Kidney epithelial cell (primary cell): ENCODE data around the gene BCL2L14. TPM values are rescaled to one million over a fixed set of nuclear protein-coding genes. Genes with fewer than 3 reads are reported as not detected.

Experiments used
- DNase-seq: peaks from one replicate; pipeline ENCODE4 v3.0.0-alpha.2; 2010; ENCODE audit warnings: low read depth
- H3K27me3 ChIP-seq: 2 replicates; pipeline ENCODE4 v1.6.0; 2011; ENCODE audit warnings: low read length; ENCODE audit not compliant: control insufficient read depth, insufficient read depth
- H3K36me3 ChIP-seq: 2 replicates; pipeline ENCODE4 v1.5.1; 2011; ENCODE audit warnings: low read length; ENCODE audit not compliant: control insufficient read depth, insufficient read depth
- H3K4me3 ChIP-seq: 2 replicates; pipeline ENCODE4 v1.5.1; 2011; ENCODE audit warnings: low read depth, mild to moderate bottlenecking, control low read depth, low read length
- CTCF ChIP-seq: IDR thresholded peaks from 2 replicates; pipeline ENCODE4 v1.5.1; 2011; ENCODE audit warnings: mild to moderate bottlenecking, moderate library complexity, low read length, control low read depth, inconsistent platforms; ENCODE audit not compliant: insufficient read depth, poor library complexity, severe bottlenecking
- total RNA-seq: library from RNA; depleted of rRNA; stranded (reverse); fragments of >200 nt; gene quantifications from 2 replicates; pipeline ENCODE4 v1.2.3, GENCODE V29; 2015

BCL2L14 gene
- total RNA-seq, 1 donor from 2014 or later: not detected

- no peak for TF ChIP-seq CTCF
- H3K27me3 ChIP-seq: no peaks in the 10 kb centered on the region
- no peaks in the 10 kb centered on the region for H3K36me3 ChIP-seq
- no peak for DNase-seq
- no peak overlapping the region for H3K4me3 ChIP-seq
These were observed 22.5 kb upstream of the BCL2L14 start for GRCh38 chr12:12048266-12048665.

- Histone ChIP-seq H3K4me3 (no peak overlapping the region), H3K27me3 (no peaks in the 10 kb centered on the region), H3K36me3 (no peaks in the 10 kb centered on the region)
- no peak for TF ChIP-seq CTCF
- no peak for DNase-seq
These were observed 22.0 kb upstream of the BCL2L14 start for GRCh38 chr12:12048714-12049113.

GRCh38 chr12:12051668-12052067 is 19.1 kb upstream of the BCL2L14 start:
- Histone ChIP-seq H3K36me3 (no peaks in the 10 kb centered on the region), H3K4me3 (no peak overlapping the region), H3K27me3 (no peaks in the 10 kb centered on the region)
- DNase-seq: no peak
- no peak for TF ChIP-seq CTCF

GRCh38 chr12:12054993-12055392 is 15.7 kb upstream of the BCL2L14 start:
- Histone ChIP-seq H3K27me3 (no peaks in the 10 kb centered on the region), H3K4me3 (no peak overlapping the region), H3K36me3 (no peaks in the 10 kb centered on the region)
- no peak for TF ChIP-seq CTCF
- DNase-seq: no peak

- Histone ChIP-seq H3K36me3 (no peaks in the 10 kb centered on the region), H3K4me3 (no peak overlapping the region), H3K27me3 (no peaks in the 10 kb centered on the region)
- no peak for DNase-seq
- TF ChIP-seq CTCF: no peak
These were observed 13.8 kb upstream of the BCL2L14 start for GRCh38 chr12:12056951-12057350.

GRCh38 chr12:12064596-12064995 is 6.1 kb upstream of the BCL2L14 start:
- Histone ChIP-seq H3K4me3 (no peak overlapping the region), H3K36me3 (no peaks in the 10 kb centered on the region), H3K27me3 (no peaks in the 10 kb centered on the region)
- no peak for DNase-seq
- TF ChIP-seq CTCF: no peak
